IgD-negative memory B cell (primary cell): ENCODE data around the gene ZBP1. TPM values are rescaled to one million over a fixed set of nuclear protein-coding genes. Genes with fewer than 3 reads are reported as not detected.

ENCODE experiments used
- H3K27ac Mint-ChIP-seq, 3 donors: one replicate each; pipeline ENCODE4 v1.8.0; 2020 to 2022; ENCODE audit warnings: mild to moderate bottlenecking in 3 of 3, mixed read lengths in 3 of 3, moderate library complexity in 1 of 3
- H3K27me3 Mint-ChIP-seq: one replicate; pipeline ENCODE4 v1.8.0; 2021; ENCODE audit warnings: mixed read lengths
- H3K36me3 Mint-ChIP-seq: one replicate; pipeline ENCODE4 v1.8.0; 2020; ENCODE audit warnings: mild to moderate bottlenecking, mixed read lengths
- H3K4me1 Mint-ChIP-seq, 3 donors: one replicate each; pipeline ENCODE4 v1.8.0; 2020 to 2022; ENCODE audit warnings: mixed read lengths in 3 of 3, mild to moderate bottlenecking in 1 of 3
- H3K4me3 Mint-ChIP-seq, 4 donors: one replicate each; pipeline ENCODE4 v1.8.0; 2020 to 2022; ENCODE audit warnings: mild to moderate bottlenecking in 4 of 4, mixed read lengths in 4 of 4, moderate library complexity in 3 of 4
- H3K9me3 Mint-ChIP-seq, 3 donors: one replicate each; pipeline ENCODE4 v1.8.0; 2020 to 2021; ENCODE audit warnings: mixed read lengths in 3 of 3, mild to moderate bottlenecking in 1 of 3
- polyA plus RNA-seq: library from polyadenylated mRNA; unstranded; fragments of 300-500 nt; fragmentation: Illumina TruSeq; gene quantifications from one replicate; pipeline ENCODE4 v1.2.3, GENCODE V29; 2021

The ZBP1 gene
- polyA plus RNA-seq, 1 donor from 2014 or later, result 29.6 TPM

- no peaks in the 10 kb centered on the region for H3K9me3 Mint-ChIP-seq
- H3K4me1 Mint-ChIP-seq, result peaks cover 0 to 14% (median 13%) of the 10 kb centered on the region in 3 donors
- H3K4me3 Mint-ChIP-seq, result peak overlapping the region in 1 of 4 donors; percentile 52
- peaks cover 3% of the 10 kb centered on the region for H3K36me3 Mint-ChIP-seq
- H3K27ac Mint-ChIP-seq, result peak overlapping the region in 1 of 3 donors; percentile 18
- H3K27me3 Mint-ChIP-seq, result no peaks in the 10 kb centered on the region
Observed at GRCh38 chr20:57661746-57662455, 41.7 kb upstream of the ZBP1 start.

DNA sequence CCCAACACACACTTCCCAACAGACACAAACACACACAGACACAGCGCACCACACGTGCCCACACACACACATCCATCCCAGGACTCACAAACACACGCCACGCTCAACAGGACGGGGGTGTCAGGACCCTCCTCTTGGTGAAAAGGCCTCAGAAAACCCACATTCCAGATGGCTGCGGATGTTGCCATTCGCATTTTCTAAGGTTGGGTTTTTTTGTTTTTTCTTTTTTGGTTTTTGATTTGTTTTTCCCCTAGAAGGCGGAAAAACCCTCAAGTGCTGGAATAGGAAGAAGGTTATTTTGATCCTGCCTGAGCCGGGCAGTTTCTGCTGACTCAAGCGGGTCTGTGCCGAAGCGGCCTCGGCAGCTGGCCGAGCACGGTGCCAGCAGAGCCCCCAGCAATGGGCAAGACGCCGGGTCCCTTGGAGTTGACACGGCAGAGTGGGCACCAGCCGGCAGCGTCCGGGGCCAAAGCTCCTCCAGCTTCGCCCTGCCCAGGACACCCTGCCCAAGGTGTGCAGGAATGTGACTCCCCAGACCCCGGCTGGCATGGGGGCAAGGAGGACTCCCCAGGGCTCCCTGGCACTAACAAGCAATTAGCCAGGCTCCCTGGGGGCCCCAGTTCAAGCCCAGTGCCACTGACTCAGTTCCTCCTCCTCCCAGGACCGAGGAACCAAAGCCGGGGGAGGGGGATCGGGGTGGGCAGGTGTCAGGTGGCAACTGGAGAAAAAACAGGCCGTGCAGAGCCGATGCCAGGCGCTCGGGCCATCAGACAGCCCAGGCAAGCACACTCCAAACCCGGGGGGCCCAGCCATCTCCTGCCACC lies 40.9 kb upstream of the ZBP1 start:
- peak overlapping the region in 2 of 4 donors; percentile 52 to 83 for H3K4me3 Mint-ChIP-seq
- H3K27me3 Mint-ChIP-seq, result no peaks in the 10 kb centered on the region
- no peaks in the 10 kb centered on the region for H3K36me3 Mint-ChIP-seq
- H3K27ac Mint-ChIP-seq, result no peak overlapping the region
- no peaks in the 10 kb centered on the region for H3K9me3 Mint-ChIP-seq
- peaks cover 0 to 14% (median 13%) of the 10 kb centered on the region in 3 donors for H3K4me1 Mint-ChIP-seq

DNA sequence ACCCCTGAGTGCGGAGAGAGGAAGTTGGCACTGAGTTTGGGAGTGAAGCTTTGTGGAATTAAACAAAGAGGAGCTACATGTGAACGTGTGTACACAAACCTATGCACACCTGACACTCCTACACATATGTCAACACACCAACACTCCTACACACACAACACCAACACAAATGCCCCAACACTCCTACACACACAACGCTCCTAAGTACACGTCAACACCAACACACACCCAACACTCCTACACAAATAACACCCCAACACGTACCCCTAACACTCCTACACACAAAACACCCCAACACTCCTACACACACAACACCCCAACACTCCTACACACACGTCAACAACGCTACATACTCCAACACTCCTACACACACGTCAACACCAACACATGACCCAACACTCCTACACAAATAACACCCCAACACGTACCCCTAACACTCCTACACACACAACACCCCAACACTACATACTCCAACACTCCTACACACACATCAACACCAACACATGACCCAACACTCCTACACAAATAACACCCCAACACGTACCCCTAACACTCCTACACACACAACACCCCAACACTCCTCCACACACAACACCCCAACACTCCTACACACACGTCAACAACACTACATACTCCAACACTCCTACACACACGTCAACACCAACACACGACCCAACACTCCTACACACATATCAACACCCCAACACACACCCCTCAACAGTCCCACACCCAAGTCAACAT lies 40.1 kb upstream of the ZBP1 start:
- Mint-ChIP-seq H3K27ac (peak overlapping the region in 1 of 3 donors; percentile 32), H3K9me3 (no peaks in the 10 kb centered on the region), H3K36me3 (no peaks in the 10 kb centered on the region), H3K27me3 (no peaks in the 10 kb centered on the region), H3K4me3 (peak overlapping the region in 1 of 4 donors; percentile 83), H3K4me1 (peaks cover 0 to 14% (median 13%) of the 10 kb centered on the region in 3 donors)

GRCh38 chr20:57659517-57660180 lies 39.4 kb upstream of the ZBP1 start:
- Mint-ChIP-seq H3K27ac (no peak overlapping the region), H3K4me1 (peaks cover 0 to 17% (median 13%) of the 10 kb centered on the region in 3 donors), H3K9me3 (no peaks in the 10 kb centered on the region), H3K4me3 (no peak overlapping the region), H3K27me3 (no peaks in the 10 kb centered on the region), H3K36me3 (no peaks in the 10 kb centered on the region)

- Mint-ChIP-seq H3K4me1 (peaks cover 0 to 21% (median 19%) of the 10 kb centered on the region in 3 donors), H3K27me3 (no peaks in the 10 kb centered on the region), H3K9me3 (no peaks in the 10 kb centered on the region), H3K4me3 (peak overlapping the region in 1 of 4 donors; percentile 52), H3K27ac (peak overlapping the region in 1 of 3 donors; percentile 46), H3K36me3 (no peaks in the 10 kb centered on the region)
Observed at GRCh38 chr20:57658833-57659516, 38.7 kb upstream of the ZBP1 start.

GRCh38 chr20:57658447-57658832 lies 38.2 kb upstream of the ZBP1 start:
- Mint-ChIP-seq H3K4me3 (peak overlapping the region in 2 of 4 donors; percentile 80 to 90), H3K9me3 (no peaks in the 10 kb centered on the region)

DNA sequence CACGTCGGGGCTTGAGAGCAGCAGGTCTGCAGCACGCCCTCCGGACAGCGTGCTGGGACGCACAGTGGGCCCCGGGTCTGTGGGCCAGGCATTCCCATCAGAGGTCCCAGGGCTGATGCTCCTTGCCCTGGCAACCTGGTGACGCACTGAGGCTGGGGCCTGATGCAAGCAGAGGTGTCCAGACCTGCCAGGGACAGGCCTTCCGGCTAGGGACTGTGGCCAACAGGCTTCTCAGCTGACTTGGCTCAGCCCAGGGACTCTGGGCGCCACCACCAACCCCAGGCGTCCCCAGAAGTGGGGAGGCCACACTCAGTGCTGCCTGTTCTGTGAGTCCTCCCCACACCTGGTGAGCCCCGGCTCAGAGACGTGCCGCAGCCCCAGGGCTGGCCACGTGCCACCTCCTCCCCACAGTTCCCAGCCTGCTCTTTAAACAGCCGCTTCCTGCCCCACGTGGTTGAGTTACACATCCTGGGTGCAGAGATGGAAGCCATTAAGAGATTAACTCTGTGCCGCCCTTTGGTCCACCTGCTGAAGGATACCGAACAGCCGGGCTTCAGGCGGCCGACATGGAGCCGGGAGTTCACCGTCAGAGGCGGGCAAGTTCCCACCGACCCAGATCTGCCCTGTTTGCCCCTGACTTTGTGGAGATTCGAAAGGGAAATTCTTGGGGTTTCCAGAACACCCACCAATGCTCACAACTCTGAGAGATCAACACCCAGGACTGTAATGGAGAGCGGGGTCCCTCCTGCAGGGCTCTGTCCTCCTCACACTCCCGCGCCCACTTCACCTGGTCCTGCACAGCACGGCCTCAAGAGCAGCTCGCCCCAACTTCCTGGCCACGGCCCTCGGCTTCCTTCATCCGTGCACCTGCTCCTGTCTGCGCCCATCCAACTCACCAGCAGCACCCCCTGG lies 37.6 kb upstream of the ZBP1 start:
- H3K4me1 Mint-ChIP-seq, result peaks cover 0 to 21% (median 17%) of the 10 kb centered on the region in 3 donors
- peak overlapping the region in 2 of 4 donors; percentile 80 to 90 for H3K4me3 Mint-ChIP-seq
- no peaks in the 10 kb centered on the region for H3K9me3 Mint-ChIP-seq
- no peak overlapping the region for H3K27ac Mint-ChIP-seq
- no peaks in the 10 kb centered on the region for H3K27me3 Mint-ChIP-seq
- H3K36me3 Mint-ChIP-seq, result no peaks in the 10 kb centered on the region

More at GRCh38 chr20:57658447-57658832, 38.2 kb upstream of the ZBP1 start:
- no peaks in the 10 kb centered on the region for H3K27me3 Mint-ChIP-seq
- peaks cover 0 to 21% (median 19%) of the 10 kb centered on the region in 3 donors for H3K4me1 Mint-ChIP-seq
- no peaks in the 10 kb centered on the region for H3K36me3 Mint-ChIP-seq
- no peak overlapping the region for H3K27ac Mint-ChIP-seq

- Mint-ChIP-seq H3K9me3 (no peaks in the 10 kb centered on the region), H3K27ac (no peak overlapping the region), H3K4me1 (peaks cover 0 to 21% (median 17%) of the 10 kb centered on the region in 3 donors), H3K4me3 (no peak overlapping the region), H3K27me3 (no peaks in the 10 kb centered on the region), H3K36me3 (no peaks in the 10 kb centered on the region)
Observed at GRCh38 chr20:57656821-57657534, 36.8 kb upstream of the ZBP1 start.

GRCh38 chr20:57656252-57656820 lies 36.1 kb upstream of the ZBP1 start:
- Mint-ChIP-seq H3K27ac (no peak overlapping the region), H3K4me1 (peaks cover 0 to 21% (median 16%) of the 10 kb centered on the region in 3 donors), H3K9me3 (no peaks in the 10 kb centered on the region)

GRCh38 chr20:57655809-57656155 lies 35.6 kb upstream of the ZBP1 start:
- no peaks in the 10 kb centered on the region for H3K36me3 Mint-ChIP-seq
- H3K9me3 Mint-ChIP-seq, result no peaks in the 10 kb centered on the region
- no peak overlapping the region for H3K4me3 Mint-ChIP-seq
- H3K27me3 Mint-ChIP-seq, result no peaks in the 10 kb centered on the region
- H3K4me1 Mint-ChIP-seq, result peaks cover 0 to 19% (median 16%) of the 10 kb centered on the region in 3 donors
- H3K27ac Mint-ChIP-seq, result no peak overlapping the region

More at GRCh38 chr20:57656252-57656820, 36.1 kb upstream of the ZBP1 start:
- no peak overlapping the region for H3K4me3 Mint-ChIP-seq
- no peaks in the 10 kb centered on the region for H3K27me3 Mint-ChIP-seq
- H3K36me3 Mint-ChIP-seq, result no peaks in the 10 kb centered on the region

DNA sequence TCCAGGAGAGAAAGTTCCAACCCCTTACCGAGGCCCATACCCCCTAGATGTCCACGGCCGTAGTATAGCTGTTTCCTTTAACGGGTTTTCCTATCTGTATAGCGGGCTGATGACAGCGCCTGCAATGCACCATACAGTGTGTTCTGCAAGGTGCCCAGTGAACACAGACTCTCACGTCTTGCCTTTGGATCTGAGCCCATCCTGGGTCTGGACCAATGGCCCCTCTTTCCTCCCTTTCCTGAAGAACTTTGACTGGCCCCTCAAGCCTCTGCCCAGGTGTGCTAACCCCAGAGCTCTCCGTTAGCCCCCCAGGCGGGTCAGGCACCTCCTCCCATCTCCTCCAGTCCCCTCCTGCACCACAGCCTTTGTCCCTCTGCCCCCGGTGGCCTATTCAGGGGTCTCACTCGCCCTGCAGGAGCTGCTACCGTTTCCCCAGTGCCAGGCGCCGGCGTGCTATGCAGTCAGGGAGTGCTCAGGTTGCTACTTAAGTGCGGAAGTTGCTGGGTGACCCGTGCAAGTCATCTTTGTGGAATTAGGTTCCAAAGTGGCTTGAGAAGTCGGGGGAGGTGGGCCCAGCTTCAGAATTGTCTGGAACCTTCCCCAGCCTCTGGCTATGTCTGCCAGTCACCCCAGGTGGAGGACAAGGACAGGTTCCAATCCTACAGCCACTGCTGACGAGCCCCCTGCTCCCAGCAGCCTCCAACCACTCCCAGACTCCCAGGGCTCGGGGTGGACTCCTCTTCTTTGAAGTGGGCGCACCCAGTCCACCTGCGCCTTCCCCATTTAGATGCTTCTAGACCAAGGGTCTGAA lies 35.0 kb upstream of the ZBP1 start:
- Mint-ChIP-seq H3K4me1 (peaks cover 0 to 17% (median 16%) of the 10 kb centered on the region in 3 donors), H3K27ac (peak overlapping the region in 1 of 3 donors; percentile 74), H3K4me3 (peak overlapping the region in 1 of 4 donors; percentile 88), H3K36me3 (no peaks in the 10 kb centered on the region), H3K9me3 (peaks cover 0 to 2% (median 0%) of the 10 kb centered on the region in 3 donors), H3K27me3 (no peaks in the 10 kb centered on the region)
